IPS DF 6.9 (cell line): ENCODE measurements around the gene OR2D3.
"Not testable (repeated sequence)": the region's sequence is repeated elsewhere in the genome, so short reads cannot be mapped to it uniquely, and the experiment has no call there.

ENCODE experiments used
- DNase-seq: peaks from one replicate; pipeline ENCODE4 v3.0.0-alpha.2; 2013; ENCODE audit warnings: low read depth, low spot score
- H3K27ac ChIP-seq: one replicate; pipeline ENCODE4 v1.5.1; 2013; ENCODE audit warnings: low read length, control low read depth
- H3K27me3 ChIP-seq: 2 replicates; pipeline ENCODE4 v1.6.1; 2013; ENCODE audit warnings: mild to moderate bottlenecking, low read length; ENCODE audit not compliant: control insufficient read depth, insufficient read depth
- H3K36me3 ChIP-seq: 2 replicates; pipeline ENCODE4 v1.6.1; 2013; ENCODE audit warnings: low read length; ENCODE audit not compliant: control insufficient read depth, insufficient read depth
- H3K4me1 ChIP-seq: 2 replicates; pipeline ENCODE4 v1.6.1; 2013; ENCODE audit warnings: low read length; ENCODE audit not compliant: control insufficient read depth, insufficient read depth
- H3K4me3 ChIP-seq: 2 replicates; pipeline ENCODE4 v1.5.1; 2013; ENCODE audit warnings: mild to moderate bottlenecking, low read length
- H3K9me3 ChIP-seq: 2 replicates; pipeline ENCODE4 v1.6.1; 2013; ENCODE audit warnings: low read length, inconsistent platforms; ENCODE audit not compliant: control insufficient read depth, insufficient read depth
- WGBS: extraction: QIAGEN DNeasy Blood & Tissue Kit; methylation state at CpG from one replicate; pipeline ENCODE4 v1.1.7; 2013; ENCODE audit warnings: mixed read lengths, missing lambda C conversion rate; ENCODE audit not compliant: insufficient read length, insufficient coverage; 5-methylcytosine and 5-hydroxymethylcytosine counted together

Gene OR2D3

GRCh38 chr11:6927030-6927617 lies 6.3 kb downstream of the OR2D3 start:
- WGBS, result 100% methylated on average over 1 of the region's 11 CpGs
- Histone ChIP-seq H3K27ac (no peak overlapping the region), H3K9me3 (no peaks in the 10 kb centered on the region), H3K4me1 (no peaks in the 10 kb centered on the region; the same call in 1 of the 2 replicates), H3K4me3 (peak overlapping the region; percentile 53), H3K36me3 (peaks cover 2% of the 10 kb centered on the region; the same call in 1 of the 2 replicates), H3K27me3 (no peaks in the 10 kb centered on the region)
- DNase-seq, result no peak

DNA sequence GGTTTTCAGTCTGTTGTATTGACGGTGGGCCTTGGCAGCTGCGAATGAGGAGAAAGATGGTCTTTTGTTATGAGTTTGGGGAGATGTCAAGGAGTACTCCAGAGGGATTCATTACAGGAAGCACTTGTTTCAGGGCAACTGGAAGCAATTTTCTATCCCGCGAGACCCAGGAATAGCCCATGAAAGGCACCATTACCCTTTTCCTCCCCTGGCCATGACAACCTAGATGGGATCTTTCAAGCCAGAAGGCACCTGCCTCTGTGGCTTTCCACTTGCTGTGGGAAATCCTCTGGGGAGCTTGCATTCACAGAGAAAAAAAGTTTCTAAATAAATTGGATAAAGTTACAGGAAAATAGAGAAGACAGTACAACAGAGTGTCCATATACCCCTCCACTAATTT lies 8.1 kb downstream of the OR2D3 start:
- Histone ChIP-seq H3K4me3 (no peak overlapping the region), H3K27ac (no peak overlapping the region), H3K27me3 (no peaks in the 10 kb centered on the region), H3K36me3 (peaks cover 3% of the 10 kb centered on the region; the same call in 1 of the 2 replicates), H3K4me1 (no peaks in the 10 kb centered on the region; the same call in 1 of the 2 replicates), H3K9me3 (no peaks in the 10 kb centered on the region)
- no CpG with 5 or more reads among the region's 4 CpGs for WGBS
- no peak for DNase-seq

GRCh38 chr11:6931146-6931713 lies 10.4 kb downstream of the OR2D3 start:
- no CpG with 5 or more reads among the region's 3 CpGs for WGBS
- Histone ChIP-seq H3K4me3 (no peak overlapping the region), H3K4me1 (no peaks in the 10 kb centered on the region; the same call in 1 of the 2 replicates), H3K27me3 (no peaks in the 10 kb centered on the region), H3K36me3 (peaks cover 3% of the 10 kb centered on the region; the same call in 1 of the 2 replicates), H3K9me3 (no peaks in the 10 kb centered on the region), H3K27ac (no peak overlapping the region)
- no peak for DNase-seq

DNA sequence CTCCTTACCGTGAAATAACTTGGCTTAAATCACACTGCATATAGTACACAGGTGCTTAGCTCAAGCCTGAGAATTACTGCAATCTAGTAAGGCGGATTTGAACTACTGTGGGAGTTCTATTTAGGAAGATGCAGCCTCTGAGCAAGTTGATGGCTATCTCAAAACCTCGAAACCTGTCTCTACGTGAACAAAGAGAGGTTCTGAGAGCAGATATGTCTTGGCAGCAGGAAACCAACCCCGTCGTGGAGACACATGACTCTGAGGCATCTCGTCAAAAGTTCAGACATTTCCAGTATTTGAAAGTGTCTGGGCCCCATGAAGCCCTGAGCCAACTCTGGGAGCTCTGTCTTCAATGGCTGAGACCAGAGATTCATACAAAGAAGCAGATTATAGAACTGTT lies 11.3 kb downstream of the OR2D3 start:
- Histone ChIP-seq H3K36me3 (peaks cover 3% of the 10 kb centered on the region; the same call in 1 of the 2 replicates), H3K27ac (no peak overlapping the region), H3K27me3 (no peaks in the 10 kb centered on the region), H3K4me3 (no peak overlapping the region), H3K4me1 (no peaks in the 10 kb centered on the region; the same call in 1 of the 2 replicates), H3K9me3 (no peaks in the 10 kb centered on the region)
- no CpG with 5 or more reads among the region's 7 CpGs for WGBS
- no peak for DNase-seq

- Histone ChIP-seq H3K27me3 (no peaks in the 10 kb centered on the region), H3K4me3 (no peak overlapping the region), H3K27ac (no peak overlapping the region), H3K4me1 (no peaks in the 10 kb centered on the region), H3K9me3 (no peaks in the 10 kb centered on the region), H3K36me3 (0 out of 2 replicates have a peak, but pooled peaks cover 2% of the 10 kb centered on the region)
- no peak for DNase-seq
These were observed 21.2 kb downstream of the OR2D3 start for GRCh38 chr11:6941970-6942369.

DNA sequence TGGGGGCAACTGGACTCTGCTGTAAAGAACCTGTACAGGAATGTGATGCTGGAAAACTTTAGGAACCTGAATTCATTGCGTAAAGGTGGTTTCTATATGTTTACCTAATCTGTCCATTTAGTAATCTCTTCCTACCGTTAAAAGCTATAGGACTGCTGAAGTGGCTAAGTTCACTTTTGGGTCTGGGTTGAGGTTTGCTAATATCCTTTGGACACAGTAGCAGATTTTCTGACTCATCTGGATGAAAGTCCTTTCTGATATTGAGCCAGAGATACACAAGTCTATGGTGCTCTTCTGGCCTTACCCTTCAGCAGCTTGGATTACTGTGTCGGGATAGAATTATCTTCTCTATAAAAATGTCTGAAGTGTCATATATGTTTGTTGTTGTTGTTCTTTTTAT lies 22.3 kb downstream of the OR2D3 start:
- Histone ChIP-seq H3K27ac (no peak overlapping the region), H3K27me3 (no peaks in the 10 kb centered on the region), H3K36me3 (0 out of 2 replicates have a peak, but pooled peaks cover 6% of the 10 kb centered on the region), H3K4me3 (no peak overlapping the region), H3K4me1 (no peaks in the 10 kb centered on the region), H3K9me3 (no peaks in the 10 kb centered on the region)
- WGBS, result no CpG with 5 or more reads among the region's 3 CpGs
- DNase-seq, result no peak

- H3K4me1 ChIP-seq, H3K27ac ChIP-seq, H3K9me3 ChIP-seq, H3K36me3 ChIP-seq, H3K27me3 ChIP-seq, DNase-seq, H3K4me3 ChIP-seq: not testable (repeated sequence)
- no CpG with 5 or more reads among the region's 10 CpGs for WGBS
These were observed 33.4 kb downstream of the OR2D3 start for GRCh38 chr11:6954248-6954647.

DNA sequence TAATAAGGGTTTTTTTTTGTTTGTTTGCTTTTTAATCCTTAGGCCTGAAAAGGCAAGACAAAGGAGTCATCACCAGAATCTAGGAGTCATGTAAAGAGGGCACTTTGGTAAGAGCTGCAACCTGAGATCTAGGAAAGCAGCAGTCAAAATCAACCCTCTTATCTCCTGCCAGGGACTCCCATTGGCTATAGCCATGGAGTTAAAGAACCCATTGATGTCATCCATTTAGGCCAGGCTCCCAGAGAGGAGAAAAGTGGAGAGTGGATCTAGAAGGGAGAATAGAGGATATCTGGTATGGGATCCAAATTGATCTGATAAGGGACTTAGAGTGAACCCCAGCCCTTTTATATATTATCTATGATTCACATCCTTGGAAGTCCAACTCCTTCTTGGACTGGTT lies 41.3 kb downstream of the OR2D3 start:
- DNase-seq, result no peak
- H3K9me3 ChIP-seq, result no peaks in the 10 kb centered on the region
- no peaks in the 10 kb centered on the region for H3K27me3 ChIP-seq
- no peaks in the 10 kb centered on the region for H3K36me3 ChIP-seq
- no peak overlapping the region for H3K27ac ChIP-seq
- no peak overlapping the region for H3K4me3 ChIP-seq
- H3K4me1 ChIP-seq, result no peaks in the 10 kb centered on the region

DNA sequence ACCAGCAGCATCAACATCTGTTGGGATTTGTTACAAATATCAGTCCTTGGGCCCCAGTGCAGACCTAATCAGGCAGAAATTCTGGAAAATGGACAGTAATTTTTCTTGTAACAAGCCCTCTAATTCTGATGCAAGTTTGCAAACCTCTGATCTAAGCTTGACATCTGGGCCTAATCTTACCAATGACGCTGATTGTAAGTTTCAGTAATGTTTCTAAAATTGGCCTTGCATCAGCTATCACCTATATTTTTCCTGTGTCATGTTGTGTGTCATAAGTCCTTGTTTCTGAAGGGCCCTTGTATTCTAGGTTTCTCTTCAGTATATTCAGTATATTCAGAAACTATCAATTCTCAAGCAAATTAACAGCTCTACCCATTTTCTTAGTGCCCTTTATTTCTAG lies 41.9 kb downstream of the OR2D3 start:
- DNase-seq, result no peak
- H3K4me3 ChIP-seq, result no peak overlapping the region
- H3K27ac ChIP-seq, result no peak overlapping the region
- WGBS, result no CpG with 5 or more reads among the region's 1 CpG
- no peaks in the 10 kb centered on the region for H3K9me3 ChIP-seq
- H3K27me3 ChIP-seq, result no peaks in the 10 kb centered on the region
- no peaks in the 10 kb centered on the region for H3K4me1 ChIP-seq
- no peaks in the 10 kb centered on the region for H3K36me3 ChIP-seq

- no peaks in the 10 kb centered on the region for H3K36me3 ChIP-seq
- no peak overlapping the region for H3K27ac ChIP-seq
- no peaks in the 10 kb centered on the region for H3K9me3 ChIP-seq
- no peak overlapping the region for H3K4me3 ChIP-seq
- no peaks in the 10 kb centered on the region for H3K4me1 ChIP-seq
- no CpG with 5 or more reads among the region's 1 CpG for WGBS
- no peak for DNase-seq
- no peaks in the 10 kb centered on the region for H3K27me3 ChIP-seq
These were observed 48.0 kb downstream of the OR2D3 start for GRCh38 chr11:6968816-6969215.

DNA sequence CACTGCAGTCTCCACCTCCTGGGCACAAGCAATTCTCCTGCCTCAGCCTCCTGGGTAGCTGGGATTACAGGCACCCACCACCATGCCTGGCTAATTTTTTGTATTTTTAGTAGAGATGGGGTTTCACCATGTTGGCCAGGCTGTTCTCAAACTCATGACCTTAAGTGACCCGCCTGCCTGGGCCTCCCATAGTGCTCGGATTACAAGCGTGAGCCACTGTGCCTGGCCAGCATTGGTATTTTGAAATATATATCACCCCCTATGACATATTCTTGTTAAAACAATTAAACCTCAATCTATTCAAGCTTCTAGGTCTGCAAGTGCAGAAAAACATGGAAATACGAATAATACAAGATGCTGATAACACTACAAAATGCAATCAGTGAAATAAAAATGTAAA lies 49.1 kb downstream of the OR2D3 start:
- H3K4me1 ChIP-seq, H3K27ac ChIP-seq, H3K36me3 ChIP-seq, H3K4me3 ChIP-seq, DNase-seq, H3K27me3 ChIP-seq, H3K9me3 ChIP-seq: not testable (repeated sequence)
- no CpG with 5 or more reads among the region's 4 CpGs for WGBS
